ENCODE data around the gene ADAMTS12.

Gene ADAMTS12

DNA sequence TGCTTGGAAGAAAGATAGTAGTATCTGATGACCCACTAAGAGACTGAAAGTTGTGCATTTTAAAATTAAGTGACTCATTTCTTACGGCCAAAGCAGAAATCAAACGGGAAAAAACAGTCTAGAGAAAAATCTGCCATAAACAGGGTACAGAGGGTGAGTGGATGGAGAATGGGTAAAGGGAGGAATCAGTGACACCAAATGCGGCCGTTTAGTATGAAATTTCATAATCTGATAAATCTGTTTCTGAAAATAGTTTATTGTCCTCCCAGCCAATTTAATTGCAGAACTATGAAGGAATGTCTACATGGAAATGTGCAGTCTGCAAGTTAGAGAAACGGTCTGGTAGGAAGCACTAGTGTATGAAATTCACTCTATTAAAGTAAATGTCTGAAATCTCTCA is 39.5 kb downstream of the ADAMTS12 start:
- no peak overlapping the region for H3K4me3 ChIP-seq (ENCODE audit: low read length in 2 of 2)
- no peaks in the 10 kb centered on the region for H3K4me1 ChIP-seq (ENCODE audit: control insufficient read depth in 2 of 2, insufficient read depth in 2 of 2, low read length in 2 of 2)
- H3K9me3 ChIP-seq (ENCODE audit: control insufficient read depth in 2 of 2, low read length in 2 of 2) = no peaks in the 10 kb centered on the region
- H3K9ac ChIP-seq (ENCODE audit: low read depth in 1 of 2, low read length in 2 of 2) = no peak overlapping the region
- H3K36me3 ChIP-seq (ENCODE audit: control insufficient read depth in 2 of 2, insufficient read depth in 2 of 2, low read length in 2 of 2) = no peaks in the 10 kb centered on the region
- H3K27ac ChIP-seq (ENCODE audit: low read depth in 2 of 2, low read length in 2 of 2) = no peak overlapping the region
- H3K27me3 ChIP-seq (ENCODE audit: control insufficient read depth in 2 of 2, insufficient read depth in 2 of 2, low read length in 2 of 2) = no peaks in the 10 kb centered on the region

GRCh38 chr5:33850100-33850594 is 41.6 kb downstream of the ADAMTS12 start:
- H3K27ac ChIP-seq (ENCODE audit: low read depth in 2 of 2, low read length in 2 of 2) = no peak overlapping the region
- no peaks in the 10 kb centered on the region for H3K4me1 ChIP-seq (ENCODE audit: control insufficient read depth in 2 of 2, insufficient read depth in 2 of 2, low read length in 2 of 2)
- H3K36me3 ChIP-seq (ENCODE audit: control insufficient read depth in 2 of 2, insufficient read depth in 2 of 2, low read length in 2 of 2) = no peaks in the 10 kb centered on the region
- no peaks in the 10 kb centered on the region for H3K27me3 ChIP-seq (ENCODE audit: control insufficient read depth in 2 of 2, insufficient read depth in 2 of 2, low read length in 2 of 2)
- H3K9ac ChIP-seq (ENCODE audit: low read depth in 1 of 2, low read length in 2 of 2) = no peak overlapping the region
- no peak overlapping the region for H3K4me3 ChIP-seq (ENCODE audit: low read length in 2 of 2)
- no peaks in the 10 kb centered on the region for H3K9me3 ChIP-seq (ENCODE audit: control insufficient read depth in 2 of 2, low read length in 2 of 2)

DNA sequence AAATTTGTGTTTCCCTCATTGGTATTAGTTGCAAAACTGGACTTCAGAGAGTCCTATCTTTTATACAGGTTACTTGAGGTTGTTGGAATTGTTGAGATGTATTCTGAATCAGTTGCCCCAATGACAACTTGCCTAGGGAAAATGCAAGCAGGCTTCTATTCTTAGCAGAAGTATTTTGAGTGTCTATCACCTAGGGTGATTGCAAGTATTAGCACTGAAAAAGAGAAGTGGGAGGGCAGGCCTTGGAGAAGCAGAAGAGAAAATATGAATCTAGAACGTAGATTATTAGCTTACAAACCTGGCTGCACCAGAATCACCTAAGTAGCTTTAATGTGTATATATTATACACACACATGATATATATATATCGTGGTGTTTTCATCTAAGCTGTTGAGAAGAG is 43.2 kb downstream of the ADAMTS12 start:
- no peaks in the 10 kb centered on the region for H3K9me3 ChIP-seq (ENCODE audit: control insufficient read depth in 2 of 2, low read length in 2 of 2)
- H3K27ac ChIP-seq (ENCODE audit: low read depth in 2 of 2, low read length in 2 of 2) = no peak overlapping the region
- H3K9ac ChIP-seq (ENCODE audit: low read depth in 1 of 2, low read length in 2 of 2) = no peak overlapping the region

DNA sequence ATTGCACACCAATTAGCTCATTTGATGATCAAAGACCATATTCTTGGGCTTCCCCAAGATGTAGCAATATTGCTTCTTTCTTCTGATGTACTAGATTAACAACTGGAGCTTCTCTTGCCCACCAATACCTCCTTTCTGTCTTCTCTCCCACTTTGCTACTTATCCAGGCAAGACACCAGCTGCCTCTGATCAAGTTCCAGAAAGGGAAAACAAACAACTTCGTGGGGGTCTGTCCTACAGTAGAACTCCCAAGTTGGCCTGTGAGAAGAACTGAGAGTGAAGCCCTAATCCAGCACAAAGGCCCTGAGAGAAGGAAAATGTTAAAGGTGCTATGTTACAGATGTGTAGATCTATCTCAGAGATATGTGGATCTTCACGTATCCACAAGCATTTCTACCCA is 44.9 kb downstream of the ADAMTS12 start:
- H3K4me3 ChIP-seq (ENCODE audit: low read length in 2 of 2) = no peak overlapping the region
- H3K27ac ChIP-seq (ENCODE audit: low read depth in 2 of 2, low read length in 2 of 2) = no peak overlapping the region
- no peaks in the 10 kb centered on the region for H3K36me3 ChIP-seq (ENCODE audit: control insufficient read depth in 2 of 2, insufficient read depth in 2 of 2, low read length in 2 of 2)
- H3K27me3 ChIP-seq (ENCODE audit: control insufficient read depth in 2 of 2, insufficient read depth in 2 of 2, low read length in 2 of 2) = no peaks in the 10 kb centered on the region
- no peak overlapping the region for H3K9ac ChIP-seq (ENCODE audit: low read depth in 1 of 2, low read length in 2 of 2)
- H3K4me1 ChIP-seq (ENCODE audit: control insufficient read depth in 2 of 2, insufficient read depth in 2 of 2, low read length in 2 of 2) = no peaks in the 10 kb centered on the region
- H3K9me3 ChIP-seq (ENCODE audit: control insufficient read depth in 2 of 2, low read length in 2 of 2) = no peaks in the 10 kb centered on the region

More for the DNA sequence above, 43.2 kb downstream of the ADAMTS12 start:
- Histone ChIP-seq H3K4me1 (ENCODE audit: control insufficient read depth in 2 of 2, insufficient read depth in 2 of 2, low read length in 2 of 2) (no peaks in the 10 kb centered on the region), H3K36me3 (ENCODE audit: control insufficient read depth in 2 of 2, insufficient read depth in 2 of 2, low read length in 2 of 2) (no peaks in the 10 kb centered on the region), H3K4me3 (ENCODE audit: low read length in 2 of 2) (no peak overlapping the region), H3K27me3 (ENCODE audit: control insufficient read depth in 2 of 2, insufficient read depth in 2 of 2, low read length in 2 of 2) (no peaks in the 10 kb centered on the region)

DNA sequence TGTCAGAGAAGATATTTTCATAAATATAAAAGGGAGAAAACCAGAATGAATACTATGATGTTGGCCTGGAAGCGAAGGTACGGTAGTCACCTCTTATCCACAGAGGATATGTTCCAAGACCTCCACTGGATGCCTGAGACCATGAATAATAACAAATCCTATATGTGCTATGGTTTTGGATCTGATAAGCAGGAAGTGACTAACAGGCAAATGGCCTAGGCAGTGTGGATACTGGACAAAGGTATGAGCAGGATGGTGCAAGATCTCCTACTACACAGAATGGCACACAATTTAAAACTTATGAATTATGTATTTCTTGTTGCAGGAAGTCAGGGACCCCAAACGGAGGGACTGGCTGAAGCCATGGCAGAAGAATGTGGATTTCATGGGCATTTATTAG is 48.2 kb downstream of the ADAMTS12 start:
- Histone ChIP-seq H3K27me3 (ENCODE audit: control insufficient read depth in 2 of 2, insufficient read depth in 2 of 2, low read length in 2 of 2) (no peaks in the 10 kb centered on the region), H3K4me3 (ENCODE audit: low read length in 2 of 2) (no peak overlapping the region)

DNA sequence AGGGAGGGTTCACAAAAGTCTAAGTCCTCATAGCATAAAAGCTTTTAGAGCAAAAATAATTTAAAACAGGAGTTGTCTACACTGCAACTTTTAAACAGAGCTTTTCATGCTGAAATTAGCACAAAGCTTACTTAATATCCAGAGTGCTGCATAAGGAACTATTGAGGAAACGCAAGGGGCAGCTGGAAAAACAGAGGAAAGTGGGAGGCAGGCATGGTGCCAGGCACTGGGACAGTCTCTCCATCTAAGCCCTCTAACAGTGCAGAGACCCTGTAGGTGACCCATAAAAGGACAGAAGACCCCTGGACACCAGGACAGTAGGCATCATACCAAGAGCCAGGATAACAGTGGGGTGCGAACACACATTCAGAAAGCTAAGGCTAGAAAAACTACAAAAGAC is 49.3 kb downstream of the ADAMTS12 start:
- no peaks in the 10 kb centered on the region for H3K9me3 ChIP-seq (ENCODE audit: control insufficient read depth in 2 of 2, low read length in 2 of 2)
- no peak overlapping the region for H3K27ac ChIP-seq (ENCODE audit: low read depth in 2 of 2, low read length in 2 of 2)
- H3K27me3 ChIP-seq (ENCODE audit: control insufficient read depth in 2 of 2, insufficient read depth in 2 of 2, low read length in 2 of 2) = no peaks in the 10 kb centered on the region
- H3K4me3 ChIP-seq (ENCODE audit: low read length in 2 of 2) = no peak overlapping the region
- H3K9ac ChIP-seq (ENCODE audit: low read depth in 1 of 2, low read length in 2 of 2) = no peak overlapping the region
- H3K4me1 ChIP-seq (ENCODE audit: control insufficient read depth in 2 of 2, insufficient read depth in 2 of 2, low read length in 2 of 2) = no peaks in the 10 kb centered on the region
- no peaks in the 10 kb centered on the region for H3K36me3 ChIP-seq (ENCODE audit: control insufficient read depth in 2 of 2, insufficient read depth in 2 of 2, low read length in 2 of 2)

More for the DNA sequence above, 48.2 kb downstream of the ADAMTS12 start:
- Histone ChIP-seq H3K27ac (ENCODE audit: low read depth in 2 of 2, low read length in 2 of 2) (no peak overlapping the region), H3K36me3 (ENCODE audit: control insufficient read depth in 2 of 2, insufficient read depth in 2 of 2, low read length in 2 of 2) (no peaks in the 10 kb centered on the region), H3K9me3 (ENCODE audit: control insufficient read depth in 2 of 2, low read length in 2 of 2) (no peaks in the 10 kb centered on the region), H3K9ac (ENCODE audit: low read depth in 1 of 2, low read length in 2 of 2) (no peak overlapping the region), H3K4me1 (ENCODE audit: control insufficient read depth in 2 of 2, insufficient read depth in 2 of 2, low read length in 2 of 2) (no peaks in the 10 kb centered on the region)

GRCh38 chr5:33841891-33842290 is 49.9 kb downstream of the ADAMTS12 start:
- no peak overlapping the region for H3K27ac ChIP-seq (ENCODE audit: low read depth in 2 of 2, low read length in 2 of 2)
- H3K9me3 ChIP-seq (ENCODE audit: control insufficient read depth in 2 of 2, low read length in 2 of 2) = no peaks in the 10 kb centered on the region
- no peak overlapping the region for H3K9ac ChIP-seq (ENCODE audit: low read depth in 1 of 2, low read length in 2 of 2)
- no peaks in the 10 kb centered on the region for H3K4me1 ChIP-seq (ENCODE audit: control insufficient read depth in 2 of 2, insufficient read depth in 2 of 2, low read length in 2 of 2)
- H3K27me3 ChIP-seq (ENCODE audit: control insufficient read depth in 2 of 2, insufficient read depth in 2 of 2, low read length in 2 of 2) = no peaks in the 10 kb centered on the region
- no peaks in the 10 kb centered on the region for H3K36me3 ChIP-seq (ENCODE audit: control insufficient read depth in 2 of 2, insufficient read depth in 2 of 2, low read length in 2 of 2)
- no peak overlapping the region for H3K4me3 ChIP-seq (ENCODE audit: low read length in 2 of 2)

DNA sequence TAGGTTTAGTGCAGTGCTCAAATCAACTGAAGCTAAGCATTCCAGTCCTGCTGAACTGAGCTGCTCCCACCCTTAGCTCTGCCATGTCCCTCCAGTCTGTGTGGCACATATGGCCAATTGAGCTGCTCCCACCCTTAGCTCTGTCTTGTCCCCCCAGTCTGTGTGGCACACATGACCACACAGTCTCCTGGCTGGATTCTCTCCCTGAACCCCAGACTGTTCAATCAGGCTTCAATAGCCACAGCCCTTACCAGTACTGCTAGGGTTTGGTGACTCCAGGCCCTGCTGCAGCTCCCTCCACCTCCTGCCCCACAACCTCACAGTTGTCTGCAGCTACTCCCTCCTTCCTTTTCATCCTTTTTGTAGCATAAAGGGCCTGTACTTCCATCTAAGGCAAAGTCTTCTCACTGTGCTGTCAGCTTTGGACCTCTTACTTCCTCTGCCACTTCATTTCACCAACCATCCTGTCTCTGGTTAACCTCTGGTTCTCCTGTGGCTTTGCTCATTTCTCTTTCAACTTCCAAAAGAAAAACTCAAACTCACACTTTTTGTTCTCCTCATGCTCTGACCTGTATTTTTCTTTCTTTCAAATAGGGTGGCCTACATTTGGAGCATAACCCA is 50.8 kb downstream of the ADAMTS12 start:
- Histone ChIP-seq H3K9me3 (ENCODE audit: control insufficient read depth in 2 of 2, low read length in 2 of 2) (no peaks in the 10 kb centered on the region), H3K27ac (ENCODE audit: low read depth in 2 of 2, low read length in 2 of 2) (no peak overlapping the region), H3K4me3 (ENCODE audit: low read length in 2 of 2) (no peak overlapping the region), H3K9ac (ENCODE audit: low read depth in 1 of 2, low read length in 2 of 2) (no peak overlapping the region), H3K4me1 (ENCODE audit: control insufficient read depth in 2 of 2, insufficient read depth in 2 of 2, low read length in 2 of 2) (no peaks in the 10 kb centered on the region), H3K36me3 (ENCODE audit: control insufficient read depth in 2 of 2, insufficient read depth in 2 of 2, low read length in 2 of 2) (no peaks in the 10 kb centered on the region), H3K27me3 (ENCODE audit: control insufficient read depth in 2 of 2, insufficient read depth in 2 of 2, low read length in 2 of 2) (no peaks in the 10 kb centered on the region)

DNA sequence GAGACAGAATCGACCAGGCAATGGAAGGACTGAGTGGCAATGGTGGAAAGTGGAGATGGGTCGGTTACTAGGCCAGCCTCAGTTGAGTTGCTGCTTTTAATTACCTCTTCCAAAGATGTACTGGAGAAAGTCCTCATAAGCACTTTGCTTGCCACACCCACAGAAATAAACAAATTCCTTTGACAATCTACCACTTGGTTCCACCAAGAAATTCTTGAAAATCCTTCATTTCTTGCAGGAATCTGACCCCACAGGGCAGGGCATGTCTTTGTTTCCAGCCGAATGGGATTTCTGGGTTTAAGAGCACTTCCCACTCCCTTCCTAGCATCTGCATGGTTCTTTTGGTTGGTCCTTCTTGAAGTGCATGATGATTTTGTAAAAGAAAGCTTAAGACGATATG is 54.5 kb downstream of the ADAMTS12 start:
- H3K9me3 ChIP-seq (ENCODE audit: control insufficient read depth in 2 of 2, low read length in 2 of 2) = no peaks in the 10 kb centered on the region
- no peaks in the 10 kb centered on the region for H3K4me1 ChIP-seq (ENCODE audit: control insufficient read depth in 2 of 2, insufficient read depth in 2 of 2, low read length in 2 of 2)
- no peaks in the 10 kb centered on the region for H3K36me3 ChIP-seq (ENCODE audit: control insufficient read depth in 2 of 2, insufficient read depth in 2 of 2, low read length in 2 of 2)
- H3K27me3 ChIP-seq (ENCODE audit: control insufficient read depth in 2 of 2, insufficient read depth in 2 of 2, low read length in 2 of 2) = no peaks in the 10 kb centered on the region
- no peak overlapping the region for H3K4me3 ChIP-seq (ENCODE audit: low read length in 2 of 2)
- no peak overlapping the region for H3K9ac ChIP-seq (ENCODE audit: low read depth in 1 of 2, low read length in 2 of 2)
- no peak overlapping the region for H3K27ac ChIP-seq (ENCODE audit: low read depth in 2 of 2, low read length in 2 of 2)

DNA sequence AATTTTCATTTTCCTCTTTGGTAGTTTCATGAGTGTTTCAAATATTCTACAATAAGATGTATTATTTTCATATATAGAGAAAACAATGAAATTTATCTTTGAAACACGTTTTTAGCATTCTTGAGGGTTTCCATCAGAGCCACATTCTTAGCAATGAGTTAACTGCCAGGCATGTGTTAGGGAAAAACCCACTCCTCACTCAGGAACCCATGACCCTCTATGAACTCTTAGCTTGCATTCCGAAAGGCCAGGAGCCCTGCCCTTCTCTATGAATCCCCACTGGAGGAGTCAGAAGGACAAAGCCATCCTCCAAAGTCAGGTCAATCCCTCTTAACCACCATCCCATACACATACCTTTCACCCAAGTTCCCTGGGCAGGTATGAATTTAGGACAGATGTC is 57.5 kb downstream of the ADAMTS12 start:
- Histone ChIP-seq H3K4me3 (ENCODE audit: low read length in 2 of 2) (no peak overlapping the region), H3K27ac (ENCODE audit: low read depth in 2 of 2, low read length in 2 of 2) (no peak overlapping the region)

DNA sequence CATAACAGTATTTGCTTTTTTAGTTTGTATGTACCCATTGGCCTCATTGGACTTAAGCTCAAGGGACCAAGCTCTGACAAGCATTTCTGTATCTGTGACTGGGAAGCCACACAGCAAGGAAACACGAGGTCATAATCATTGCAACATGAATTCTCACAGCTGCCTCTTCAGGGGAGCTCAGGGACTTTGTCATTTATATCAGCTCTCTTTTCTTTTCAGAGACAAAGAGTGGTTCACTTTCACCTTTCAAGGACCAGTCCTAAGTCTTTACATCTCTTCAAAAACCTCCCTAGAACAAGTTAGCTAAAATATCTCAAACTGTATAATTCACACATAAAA is 58.6 kb downstream of the ADAMTS12 start:
- Histone ChIP-seq H3K36me3 (ENCODE audit: control insufficient read depth in 2 of 2, insufficient read depth in 2 of 2, low read length in 2 of 2) (no peaks in the 10 kb centered on the region), H3K4me1 (ENCODE audit: control insufficient read depth in 2 of 2, insufficient read depth in 2 of 2, low read length in 2 of 2) (no peaks in the 10 kb centered on the region), H3K9me3 (ENCODE audit: control insufficient read depth in 2 of 2, low read length in 2 of 2) (no peaks in the 10 kb centered on the region), H3K27ac (ENCODE audit: low read depth in 2 of 2, low read length in 2 of 2) (no peak overlapping the region), H3K27me3 (ENCODE audit: control insufficient read depth in 2 of 2, insufficient read depth in 2 of 2, low read length in 2 of 2) (no peaks in the 10 kb centered on the region), H3K9ac (ENCODE audit: low read depth in 1 of 2, low read length in 2 of 2) (no peak overlapping the region), H3K4me3 (ENCODE audit: low read length in 2 of 2) (no peak overlapping the region)

More for the DNA sequence above, 57.5 kb downstream of the ADAMTS12 start:
- no peak overlapping the region for H3K9ac ChIP-seq (ENCODE audit: low read depth in 1 of 2, low read length in 2 of 2)
- no peaks in the 10 kb centered on the region for H3K36me3 ChIP-seq (ENCODE audit: control insufficient read depth in 2 of 2, insufficient read depth in 2 of 2, low read length in 2 of 2)
- no peaks in the 10 kb centered on the region for H3K27me3 ChIP-seq (ENCODE audit: control insufficient read depth in 2 of 2, insufficient read depth in 2 of 2, low read length in 2 of 2)
- H3K9me3 ChIP-seq (ENCODE audit: control insufficient read depth in 2 of 2, low read length in 2 of 2) = no peaks in the 10 kb centered on the region
- H3K4me1 ChIP-seq (ENCODE audit: control insufficient read depth in 2 of 2, insufficient read depth in 2 of 2, low read length in 2 of 2) = no peaks in the 10 kb centered on the region

Data from mucosa of rectum (tissue), 2 donors.